CD4-positive, alpha-beta T cell treated with Interleukin-2 at 100 ng/mL for 4 hours (primary cell): ENCODE results near the gene RNF113B.

ENCODE experiments used
- DNase-seq: peaks from one replicate; pipeline ENCODE4 v3.0.0-alpha.2; 2020; ENCODE audit warnings: low spot score

The RNF113B gene

DNA sequence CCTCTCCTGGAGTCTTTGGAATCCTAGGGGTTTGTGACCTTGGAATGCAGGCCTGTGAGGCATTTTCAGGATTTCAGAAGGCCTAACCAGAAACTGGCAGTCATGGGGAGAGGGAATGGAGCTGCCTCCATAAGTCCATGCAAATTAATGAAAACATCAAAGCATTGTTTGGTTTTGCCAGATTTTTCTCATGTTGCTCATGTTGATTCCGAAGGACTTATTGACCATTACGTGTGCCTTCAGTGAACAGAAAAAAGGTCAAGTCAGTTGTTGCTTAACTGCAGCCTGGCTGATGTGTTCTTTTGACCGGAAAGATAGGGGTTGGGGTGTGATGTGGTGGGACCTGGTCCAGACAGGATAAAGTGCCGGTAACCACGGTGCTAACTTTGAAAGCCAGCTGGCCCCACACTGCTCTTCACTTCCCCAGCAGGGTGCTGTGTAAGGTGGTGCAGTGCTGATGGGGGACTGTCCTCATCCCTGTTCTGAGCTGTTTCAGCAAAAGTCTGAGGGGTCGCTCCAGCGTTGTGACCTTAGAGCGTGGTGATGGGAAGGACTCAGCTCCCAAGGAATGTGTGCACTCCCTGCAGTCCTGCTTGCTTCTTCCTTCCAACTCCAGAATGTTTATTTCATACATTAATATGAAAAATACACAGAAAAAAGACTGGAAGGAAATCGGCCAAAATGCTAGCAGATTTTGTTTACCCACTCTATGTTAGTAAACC lies 3.5 kb downstream of the RNF113B start:
- no peak for DNase-seq

DNA sequence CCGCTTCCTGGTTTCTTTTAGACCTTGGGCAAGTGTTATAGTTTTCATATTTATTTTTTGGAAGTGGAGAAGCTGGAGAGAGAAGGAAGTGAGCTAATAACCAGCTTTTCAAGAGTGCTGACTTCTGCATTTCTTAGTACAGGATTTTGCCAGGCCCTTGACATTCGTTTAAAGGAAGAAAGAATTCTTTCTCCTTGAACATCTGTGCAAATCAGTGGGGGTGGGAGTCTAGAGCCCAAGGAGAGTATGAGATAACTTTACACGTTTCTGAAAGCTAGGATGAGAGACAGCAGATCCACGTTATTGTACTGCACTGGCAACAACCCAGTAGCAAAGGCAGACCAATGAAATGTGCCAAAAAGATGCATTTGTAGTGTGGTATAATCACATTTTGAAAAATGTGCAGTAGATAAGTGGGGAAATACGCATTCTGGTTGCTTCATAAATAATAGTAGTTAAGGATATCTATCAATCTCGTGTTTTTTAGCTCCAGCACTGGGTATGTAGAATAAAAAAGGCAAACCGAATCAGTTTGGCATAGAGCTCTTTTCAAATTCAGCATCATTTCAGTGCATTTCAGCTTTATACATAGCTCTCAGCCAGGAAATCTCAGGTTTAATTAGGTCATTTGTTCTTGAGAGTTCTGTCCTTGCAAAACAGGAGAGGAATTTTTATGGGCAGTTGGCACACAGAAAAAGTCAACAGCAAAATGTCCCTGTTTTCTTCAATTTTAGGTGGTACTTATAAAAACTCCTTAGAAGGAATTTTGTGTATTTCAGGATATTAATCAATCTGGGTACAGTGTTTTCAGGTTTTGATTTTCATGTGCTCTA lies 4.3 kb downstream of the RNF113B start:
- DNase-seq: no peak

DNA sequence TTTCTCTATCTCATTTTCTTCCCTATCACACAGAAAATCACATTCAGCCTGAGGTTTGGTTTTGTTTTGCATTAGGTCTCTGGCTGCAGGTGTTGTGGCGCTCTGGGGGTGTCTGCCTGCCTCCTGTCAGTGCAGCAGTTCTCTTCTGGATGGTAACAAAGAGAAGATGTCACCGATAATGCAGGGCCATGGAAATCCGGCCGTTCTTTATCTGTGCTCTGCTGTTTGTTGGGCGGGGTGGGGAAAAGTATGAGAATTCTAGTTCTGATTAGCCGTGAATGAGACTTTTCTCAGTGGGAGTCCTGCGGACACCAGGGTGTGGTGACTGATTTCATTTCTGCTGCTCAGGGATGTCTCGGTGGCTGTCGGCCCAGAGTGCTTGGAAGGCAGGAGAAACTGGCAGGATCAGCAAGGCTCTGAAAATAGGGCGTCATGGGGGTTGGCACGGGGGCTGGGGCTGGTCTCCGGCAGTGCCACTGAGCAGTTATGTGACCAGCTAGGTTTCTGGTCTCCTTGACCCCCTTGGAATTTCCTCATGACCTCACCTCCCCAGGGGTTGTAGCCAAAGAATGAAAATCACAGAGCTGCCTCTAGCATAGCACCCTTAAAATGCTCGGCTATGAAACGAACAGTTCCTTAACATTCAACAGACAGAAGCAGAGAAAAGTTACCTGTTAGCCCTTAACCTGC lies 5.0 kb downstream of the RNF113B start:
- DNase-seq: no peak

DNA sequence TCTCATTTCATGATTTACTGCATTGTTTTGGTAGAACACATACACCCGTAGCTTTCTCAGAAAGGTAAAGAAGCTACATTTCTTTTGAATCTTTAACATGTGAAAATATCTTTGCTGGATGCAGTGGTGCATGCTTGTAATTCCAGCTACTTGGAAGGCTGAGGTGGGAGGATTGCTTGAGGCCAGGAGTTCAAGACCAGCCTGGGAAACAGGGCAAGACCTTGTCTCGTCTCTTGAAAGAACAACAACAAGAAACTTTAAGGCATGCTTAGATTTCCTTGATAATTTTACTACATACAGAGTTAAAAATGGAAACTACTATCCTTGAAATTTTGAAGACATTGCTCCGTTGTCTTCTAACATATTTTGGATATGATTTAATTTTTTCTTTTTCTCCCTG lies 7.7 kb downstream of the RNF113B start:
- no peak for DNase-seq

DNA sequence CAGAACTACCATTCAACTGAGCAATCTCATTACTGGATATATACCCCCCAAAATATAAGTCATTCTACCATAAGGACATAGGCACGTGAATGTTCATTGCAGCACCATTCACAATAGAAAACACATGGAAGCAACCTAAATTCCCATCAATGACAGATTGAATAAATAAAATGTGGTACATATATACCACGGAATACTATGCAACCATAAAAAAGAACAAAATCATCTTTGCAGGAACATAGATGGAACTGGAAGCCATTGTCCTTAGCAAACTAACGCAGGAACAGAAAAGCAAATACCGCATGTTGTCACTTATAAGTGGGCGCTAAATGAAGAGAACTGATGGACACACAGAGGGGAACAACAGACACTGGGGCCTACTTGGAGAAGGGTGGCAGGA lies 14.1 kb downstream of the RNF113B start:
- DNase-seq: no peak

DNA sequence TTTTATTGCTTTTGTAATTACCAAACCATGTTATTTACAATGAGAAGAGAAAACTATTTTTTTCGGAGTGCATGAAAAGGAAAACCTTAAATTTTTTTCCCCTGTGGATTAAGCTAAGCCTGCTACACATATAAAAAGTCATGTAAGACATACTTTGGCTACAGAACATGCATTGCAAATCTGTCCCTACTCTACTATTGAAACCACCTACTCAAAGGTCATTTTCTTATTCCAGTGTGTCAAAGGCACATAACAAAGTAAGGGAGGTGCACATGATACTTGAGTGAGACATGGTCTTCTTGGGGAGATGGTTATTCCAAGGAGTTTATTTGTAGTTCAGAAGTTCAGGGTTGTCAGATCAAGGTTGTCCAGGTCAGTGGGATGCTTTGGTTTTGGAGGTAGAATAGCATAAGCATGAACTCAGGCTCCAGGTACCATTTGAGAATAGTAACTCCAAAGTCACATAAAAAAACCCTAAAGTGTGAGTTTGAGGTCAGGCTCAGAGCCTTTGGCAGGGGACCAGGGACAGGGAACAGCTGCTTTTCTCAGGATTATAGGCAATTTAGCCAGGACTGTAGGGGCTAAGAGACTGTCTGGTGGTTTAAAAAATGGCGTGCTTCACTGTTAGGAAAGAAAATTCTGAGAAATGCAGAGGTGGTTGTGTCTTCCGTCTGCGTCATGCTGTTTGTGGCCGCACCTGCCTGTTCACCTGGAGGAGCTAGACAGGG lies 18.7 kb downstream of the RNF113B start:
- no peak for DNase-seq

DNA sequence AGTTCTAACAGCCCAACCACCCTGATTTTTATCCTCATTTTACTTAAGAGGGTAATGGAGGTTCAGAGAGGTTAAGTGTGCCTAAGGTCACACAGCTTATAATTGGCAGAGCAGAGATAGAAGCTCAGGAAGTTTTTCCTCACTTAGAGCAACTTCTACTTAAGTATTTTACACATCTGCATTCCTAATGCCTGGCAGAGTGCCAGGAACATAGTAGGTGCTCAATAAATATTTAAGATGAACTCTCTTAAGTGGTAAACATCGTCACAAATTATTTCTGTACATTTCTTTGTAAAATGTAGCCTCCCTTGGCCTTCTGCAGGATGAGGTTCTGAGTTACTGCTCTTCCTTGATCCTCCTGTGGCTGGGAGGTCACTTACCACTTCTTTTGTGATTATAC lies 19.5 kb downstream of the RNF113B start:
- no peak for DNase-seq

DNA sequence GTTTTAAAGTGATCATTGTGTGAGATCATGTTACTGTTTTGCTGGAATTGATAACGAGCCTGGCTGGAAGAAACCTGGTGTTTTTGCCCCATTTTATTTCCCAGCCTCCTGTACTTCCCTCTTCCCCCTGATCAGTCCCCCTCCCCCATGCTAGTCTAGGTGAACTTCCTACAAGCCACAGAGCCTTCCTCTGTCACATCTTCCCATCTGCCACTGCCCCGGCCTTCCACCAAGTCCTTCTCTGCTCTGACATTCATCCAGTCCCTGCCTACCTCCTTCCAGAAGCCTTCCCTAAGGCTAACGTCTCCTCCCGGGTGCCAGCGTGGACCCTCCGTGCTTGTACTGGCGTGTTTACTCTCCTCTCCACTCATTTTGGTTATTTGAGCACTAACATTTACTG lies 19.9 kb downstream of the RNF113B start:
- DNase-seq: no peak

DNA sequence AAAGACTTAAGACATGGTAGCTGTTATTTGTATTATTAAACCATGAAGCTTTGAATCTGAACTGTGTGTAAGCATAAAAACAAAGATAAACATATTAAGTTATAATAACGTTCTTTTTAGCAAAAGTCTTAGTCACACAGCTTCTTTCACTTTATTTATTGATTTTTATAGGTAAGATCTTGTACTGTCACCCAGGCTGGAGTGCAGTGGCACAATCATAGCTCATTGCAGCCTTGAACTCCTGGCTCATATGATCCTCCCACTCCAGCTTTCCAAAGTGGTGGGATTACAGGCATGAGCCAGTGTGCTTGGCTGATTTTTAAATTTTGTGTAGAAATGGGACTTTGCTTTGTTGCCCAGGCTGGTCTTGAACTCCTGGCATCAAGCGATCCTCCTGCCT lies 20.8 kb downstream of the RNF113B start:
- no peak for DNase-seq

DNA sequence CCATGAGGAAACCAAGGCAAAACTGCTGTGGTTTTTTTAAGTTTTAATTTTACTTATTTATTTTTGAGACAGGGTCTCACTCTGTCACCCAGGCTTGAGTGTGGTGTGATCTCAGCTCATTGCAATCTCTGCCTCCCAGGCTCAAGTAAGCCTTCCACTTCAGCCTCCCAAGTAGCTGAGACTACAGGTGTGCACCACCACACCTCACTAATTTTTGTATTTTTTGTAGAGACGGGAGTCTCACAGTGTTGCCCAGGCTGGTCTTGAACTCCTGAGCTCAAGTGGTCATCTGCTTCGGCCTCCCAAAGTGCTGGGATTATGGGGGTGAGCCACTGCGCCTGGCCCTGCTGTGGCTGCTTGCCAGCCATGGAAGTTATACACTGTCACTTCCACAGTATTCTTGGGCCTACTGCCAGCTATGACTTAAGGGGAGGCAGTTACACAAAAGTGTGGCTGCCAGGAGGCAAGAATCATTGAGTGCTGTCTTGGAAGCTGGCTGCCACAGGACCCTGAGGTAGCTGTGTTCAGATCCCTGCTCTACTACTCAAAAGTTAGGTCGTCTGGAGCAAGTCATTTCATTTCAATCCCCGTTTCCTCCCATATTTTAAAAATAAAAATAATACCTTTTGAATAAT lies 21.5 kb downstream of the RNF113B start:
- no peak for DNase-seq

DNA sequence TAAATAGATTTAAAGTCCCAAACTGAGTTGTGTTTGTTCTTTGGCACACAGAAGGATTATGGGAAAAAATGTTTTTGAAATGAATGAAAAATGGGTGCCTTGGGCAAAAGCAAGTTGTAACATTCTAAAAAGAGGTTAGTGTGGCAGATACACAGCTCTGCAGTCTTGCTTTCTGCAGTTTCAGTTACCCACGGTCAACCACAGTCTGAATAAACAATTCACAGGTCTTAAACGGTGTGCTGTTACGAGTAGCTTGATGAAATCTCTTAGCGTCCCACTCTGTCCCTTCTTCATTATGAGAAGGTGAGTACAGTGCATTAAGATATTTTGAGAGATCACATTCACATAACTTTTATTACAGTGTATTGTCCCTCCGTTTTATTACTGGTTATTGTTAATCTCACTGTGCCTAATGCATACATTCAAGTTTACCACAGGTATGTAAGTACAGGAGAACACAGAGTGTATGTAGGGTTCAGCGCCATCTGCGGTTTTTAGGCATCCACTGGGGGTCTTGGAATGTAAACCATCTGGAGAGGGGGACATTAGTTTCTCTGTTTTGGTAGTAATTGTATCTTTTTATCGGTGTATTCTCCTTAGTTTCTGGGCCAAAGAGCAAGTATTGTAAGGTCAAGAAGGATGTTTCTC lies 26.1 kb downstream of the RNF113B start:
- no peak for DNase-seq

DNA sequence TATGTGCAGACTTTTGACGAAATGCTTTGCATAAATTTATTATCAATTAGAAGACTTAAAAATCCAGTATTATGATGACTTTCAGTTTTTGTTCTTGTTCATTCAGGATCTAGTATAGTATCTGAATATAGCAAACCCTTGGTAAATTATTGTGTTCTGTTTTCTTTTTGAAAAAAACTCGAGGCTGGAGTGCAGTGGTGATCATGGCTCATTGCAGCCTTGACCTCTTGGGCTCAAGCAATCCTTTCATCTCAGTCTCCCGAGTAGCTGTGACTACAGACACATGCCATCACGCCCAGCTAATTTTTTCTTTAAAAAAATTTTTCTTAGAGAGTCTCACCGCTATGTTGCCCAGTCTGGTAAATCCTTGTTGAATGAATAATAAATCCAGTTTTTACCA lies 29.5 kb downstream of the RNF113B start:
- no peak for DNase-seq

DNA sequence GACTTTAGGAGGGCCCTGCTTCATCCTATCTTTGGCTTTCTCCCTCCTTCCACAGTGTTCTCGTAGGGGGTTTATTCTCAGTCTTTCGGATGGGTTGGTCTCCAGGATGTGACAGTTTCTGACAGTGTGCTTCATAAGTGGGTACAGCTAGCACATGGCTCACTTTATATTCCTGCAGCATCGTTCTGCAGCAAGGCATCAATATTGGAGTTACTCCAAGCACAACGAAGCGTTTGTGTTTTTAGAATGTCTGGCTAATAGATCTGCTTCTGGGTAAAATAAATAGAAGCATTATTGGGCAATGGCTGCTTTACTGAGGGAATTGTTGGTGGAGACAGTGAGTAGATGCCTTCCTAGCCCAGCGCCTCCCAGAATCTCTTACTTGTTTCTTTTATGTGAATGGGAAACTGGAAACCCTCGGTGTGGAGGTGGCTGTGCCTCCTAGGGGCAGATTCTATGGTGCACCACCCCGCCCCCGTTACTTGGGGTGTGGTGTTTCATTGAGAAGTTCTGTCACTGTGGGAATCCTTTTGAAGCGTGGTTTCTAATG lies 32.2 kb downstream of the RNF113B start:
- DNase-seq: no peak

DNA sequence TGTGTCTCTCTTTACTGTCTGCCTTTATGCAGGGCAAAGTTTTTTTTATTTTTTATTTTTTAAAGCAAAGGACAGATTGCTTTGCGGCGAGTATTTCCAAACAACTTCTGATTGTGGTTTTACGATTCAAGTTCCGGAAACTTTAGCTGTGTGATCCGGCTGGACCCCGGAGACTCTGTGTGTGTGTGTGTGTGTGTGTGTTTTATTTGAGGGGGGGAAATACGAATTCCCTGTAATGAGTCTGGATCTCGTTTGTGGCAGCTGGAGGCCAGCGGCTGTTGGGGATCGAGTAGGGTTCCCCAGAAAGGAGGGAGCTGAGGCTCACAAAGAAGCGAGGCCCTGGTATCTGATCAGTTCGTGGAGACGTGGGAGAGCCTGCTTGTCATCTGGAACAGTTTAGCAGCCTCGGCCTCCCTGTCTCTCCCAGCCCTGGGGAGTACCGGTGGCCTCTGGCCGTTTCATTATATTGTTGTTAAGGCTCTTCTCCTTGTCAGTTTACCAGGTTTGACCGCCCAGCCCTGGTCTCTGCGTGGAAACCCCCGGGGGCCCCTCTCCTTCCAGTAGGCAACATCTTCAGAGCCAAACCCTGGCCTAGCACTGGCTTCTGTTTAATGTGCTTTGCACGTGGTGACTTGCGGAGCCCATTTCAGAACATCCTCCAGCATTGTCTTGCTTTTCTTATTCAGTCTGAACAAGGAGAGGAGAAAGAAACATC lies 32.9 kb downstream of the RNF113B start:
- no peak for DNase-seq

DNA sequence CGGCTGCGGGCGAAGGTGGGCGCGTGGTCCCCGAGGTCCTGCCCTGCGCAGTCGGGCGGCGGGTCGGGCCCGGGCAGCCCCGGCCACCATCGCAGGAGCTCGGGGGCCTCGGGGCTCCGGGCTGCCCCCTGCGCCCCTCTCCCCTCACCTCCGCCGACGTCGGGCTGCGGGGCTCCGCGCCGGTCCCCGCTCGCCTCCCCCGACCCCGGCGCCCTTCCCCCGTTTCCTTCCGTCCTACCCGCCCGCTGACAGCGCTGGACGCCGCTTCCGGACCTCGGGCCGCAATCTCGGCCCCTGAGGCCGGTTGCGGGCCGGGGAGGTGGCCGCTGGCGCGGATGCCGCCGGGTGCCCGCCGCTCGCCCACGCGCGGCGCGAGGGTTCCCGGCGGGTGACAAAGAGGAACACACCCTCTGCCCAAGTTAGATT lies 33.5 kb downstream of the RNF113B start:
- no peak for DNase-seq

DNA sequence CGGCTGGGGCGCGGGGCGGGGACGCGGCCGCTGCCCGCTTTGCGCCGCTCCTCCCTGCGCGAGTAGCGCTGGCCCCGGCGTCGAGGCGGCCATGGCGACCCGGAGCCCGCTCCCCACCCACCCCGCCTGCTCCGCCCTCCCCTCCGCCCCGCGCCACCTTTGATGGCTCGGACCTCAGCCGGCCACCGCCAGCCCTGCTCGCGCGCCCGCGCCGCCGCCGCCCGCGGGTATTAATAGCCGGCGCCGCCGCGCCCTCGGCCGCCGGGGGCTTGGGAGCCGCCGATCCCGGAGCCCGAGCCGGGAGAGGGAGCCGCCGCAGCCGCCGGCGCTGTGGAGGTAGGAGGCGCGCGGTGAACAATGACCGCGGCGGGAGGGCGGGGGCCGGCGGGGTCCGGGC lies 33.9 kb downstream of the RNF113B start:
- DNase-seq: no peak

DNA sequence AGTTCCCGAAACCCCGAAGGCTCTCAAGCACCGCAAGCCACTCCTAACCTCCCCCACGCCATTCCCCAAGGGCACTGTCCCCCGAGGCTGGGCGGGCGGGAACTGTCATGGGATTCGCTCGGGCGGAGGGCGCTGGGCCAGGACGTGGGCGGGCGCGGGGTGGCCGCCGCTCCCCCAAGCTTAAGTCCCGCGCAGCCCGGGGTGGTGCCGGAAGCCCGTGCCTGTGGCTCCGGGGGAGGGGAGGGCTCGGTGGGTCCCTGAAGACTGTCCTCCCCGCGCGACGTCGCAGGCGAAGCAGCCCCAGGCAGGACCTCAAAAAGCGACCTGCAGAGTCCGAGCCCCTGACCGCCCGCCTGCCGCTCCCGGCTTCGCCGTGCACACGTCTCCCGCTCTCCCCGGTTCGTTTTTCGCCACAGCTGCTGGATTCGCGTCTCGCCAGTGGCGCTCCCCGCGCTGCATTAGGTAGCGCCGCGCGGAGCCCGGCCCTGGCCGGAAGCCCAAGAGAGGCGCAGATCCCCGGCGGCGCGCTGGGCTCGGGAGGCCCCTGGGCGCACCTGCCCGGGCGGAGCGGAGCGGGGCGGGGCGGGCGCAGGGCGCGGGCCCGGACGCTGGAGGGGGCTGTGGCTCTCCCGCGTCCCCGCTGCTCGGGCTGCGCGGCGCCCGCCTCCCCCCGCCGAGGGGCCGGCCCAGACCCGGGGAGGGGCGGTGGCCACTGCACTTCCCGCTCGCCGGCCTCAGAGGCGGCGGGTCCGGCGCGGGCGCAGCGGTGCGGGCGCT lies 34.5 kb downstream of the RNF113B start, which contains the start of gene FARP1:
Gene FARP1 (plus strand): TSS at position 715 of the 777 bp plus-strand sequence. CDS start 70,149 bp downstream, outside the sequence.
- no peak for DNase-seq

DNA sequence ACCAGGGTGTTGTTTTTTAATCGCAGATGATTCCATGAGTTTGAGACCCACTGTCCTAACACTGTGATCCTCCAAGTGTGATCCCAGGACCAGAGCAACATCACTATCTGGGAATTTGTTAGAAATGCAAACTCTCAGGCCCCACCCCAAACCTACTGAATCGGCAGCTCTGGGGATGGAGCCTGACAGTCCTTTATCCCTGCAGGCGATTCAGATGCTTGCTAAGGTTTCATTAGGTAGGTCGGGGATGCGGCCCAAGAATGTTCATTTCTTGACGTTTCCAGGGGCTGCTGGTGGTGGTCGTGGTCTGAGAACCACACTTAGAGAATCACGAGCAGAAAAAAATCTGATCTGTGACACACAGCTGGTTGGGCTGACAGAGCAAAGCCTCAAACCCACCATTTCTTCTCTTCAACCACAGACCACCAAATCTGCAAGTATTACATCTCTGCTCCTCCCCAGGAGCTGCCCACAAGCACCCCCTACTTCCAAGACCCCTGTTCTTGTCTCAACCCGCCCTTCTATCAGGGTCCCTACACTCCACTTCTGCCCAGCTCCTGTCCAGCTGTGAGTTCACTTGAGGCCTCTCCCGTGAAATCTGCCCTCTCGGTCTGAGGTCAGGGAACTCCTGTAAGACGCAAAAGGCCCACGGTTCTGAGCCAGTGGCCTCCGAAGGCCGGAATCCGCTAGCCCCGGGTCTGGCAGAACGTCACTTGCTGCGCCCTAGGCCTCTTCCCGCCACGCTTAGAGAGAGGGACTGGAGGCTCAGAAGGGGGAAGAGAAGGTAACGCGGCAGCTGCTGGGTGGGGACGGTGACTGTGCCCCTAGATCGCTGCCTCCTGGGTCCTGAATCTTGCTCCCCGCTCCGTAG lies 35.3 kb downstream of the RNF113B start:
- DNase-seq: no peak
